ENCODE results near the gene EVI2B. TPM values are rescaled to one million over a fixed set of nuclear protein-coding genes. Genes with fewer than 3 reads are reported as not detected.
"Not testable (repeated sequence)": the region's sequence is repeated elsewhere in the genome, so short reads cannot be mapped to it uniquely, and the experiment has no call there.

The EVI2B gene
- total RNA-seq, 1 experiment from 2014 or later, result 0.11 TPM

DNA sequence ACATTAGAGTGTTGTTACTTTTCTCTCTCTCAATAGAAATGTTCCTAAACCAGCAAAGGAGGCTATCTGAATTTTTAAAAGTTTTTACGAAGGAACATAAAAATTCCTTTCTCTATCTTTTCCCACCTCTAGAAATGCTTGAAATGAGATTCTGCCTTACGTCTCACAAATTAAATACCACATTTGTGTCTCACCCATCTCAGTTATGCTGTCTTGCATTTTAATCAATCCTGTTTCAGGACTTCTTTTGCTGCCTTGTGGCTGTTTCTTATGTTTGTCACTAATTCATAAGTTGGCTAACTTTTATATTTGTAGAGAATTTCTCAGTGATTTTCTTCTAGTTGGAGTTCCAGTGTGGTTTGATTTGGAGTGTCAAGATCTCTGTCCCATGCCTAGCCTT is 20.3 kb downstream of the EVI2B start:
- no peaks in the 10 kb centered on the region for H3K9me3 ChIP-seq (ENCODE audit: low read length)
- BruUV-seq (replicated peaks), result no TSS peak
- ChIA-PET POLR2A (ENCODE audit: unreplicated experiment) (no interaction called here), CTCF (no interaction called here)
- H3F3A ChIP-seq (ENCODE audit: low read length, unreplicated experiment), result no peaks in the 10 kb centered on the region
- H3K27me3 ChIP-seq (ENCODE audit: low read length), result no peaks in the 10 kb centered on the region
- H3K4me2 ChIP-seq (ENCODE audit: low read length), result no peak overlapping the region
- H3K36me3 ChIP-seq (ENCODE audit: low read depth, low read length), result no peaks in the 10 kb centered on the region
- no peak overlapping the region for H2AFZ ChIP-seq (ENCODE audit: low read length)
- no peaks in the 10 kb centered on the region for H3K9me2 ChIP-seq (replicated peaks; ENCODE audit: low read length)
- no peaks in the 10 kb centered on the region for H3K79me2 ChIP-seq (ENCODE audit: low read length)
- no peaks in the 10 kb centered on the region for H4K20me1 ChIP-seq (ENCODE audit: low read length)
- peaks cover 14% of the 10 kb centered on the region for H3K4me1 ChIP-seq (ENCODE audit: insufficient read depth, low read length)
- H3K4me3 ChIP-seq (ENCODE audit: low read length), result no peak overlapping the region
- no peak for ATAC-seq
- DNase-seq, result no peak
- intact Hi-C loops (cut with micrococcal nuclease), result no loop called here
- no peak overlapping the region for H3K9ac ChIP-seq (ENCODE audit: low read length)
- no peak overlapping the region for H3K27ac ChIP-seq (ENCODE audit: low read length)
- TF ChIP-seq EZH2 (IDR thresholded peaks at IDR 0.05; ENCODE audit: low read length, unreplicated experiment) (no peak), EZH2phosphoT487 (IDR thresholded peaks at IDR 0.05; ENCODE audit: borderline replicate concordance, low read length) (no peak)
- TF ChIP-seq, protein P1, sequence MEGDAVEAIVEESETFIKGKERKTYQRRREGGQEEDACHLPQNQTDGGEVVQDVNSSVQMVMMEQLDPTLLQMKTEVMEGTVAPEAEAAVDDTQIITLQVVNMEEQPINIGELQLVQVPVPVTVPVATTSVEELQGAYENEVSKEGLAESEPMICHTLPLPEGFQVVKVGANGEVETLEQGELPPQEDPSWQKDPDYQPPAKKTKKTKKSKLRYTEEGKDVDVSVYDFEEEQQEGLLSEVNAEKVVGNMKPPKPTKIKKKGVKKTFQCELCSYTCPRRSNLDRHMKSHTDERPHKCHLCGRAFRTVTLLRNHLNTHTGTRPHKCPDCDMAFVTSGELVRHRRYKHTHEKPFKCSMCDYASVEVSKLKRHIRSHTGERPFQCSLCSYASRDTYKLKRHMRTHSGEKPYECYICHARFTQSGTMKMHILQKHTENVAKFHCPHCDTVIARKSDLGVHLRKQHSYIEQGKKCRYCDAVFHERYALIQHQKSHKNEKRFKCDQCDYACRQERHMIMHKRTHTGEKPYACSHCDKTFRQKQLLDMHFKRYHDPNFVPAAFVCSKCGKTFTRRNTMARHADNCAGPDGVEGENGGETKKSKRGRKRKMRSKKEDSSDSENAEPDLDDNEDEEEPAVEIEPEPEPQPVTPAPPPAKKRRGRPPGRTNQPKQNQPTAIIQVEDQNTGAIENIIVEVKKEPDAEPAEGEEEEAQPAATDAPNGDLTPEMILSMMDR (conservative IDR thresholded peaks at IDR 0.05; ENCODE audit: low read depth, low read length), result no peak

GRCh38 chr17:31291820-31292219 is 22.0 kb downstream of the EVI2B start:
- Histone ChIP-seq H3K4me3 (ENCODE audit: low read length) (no peak overlapping the region), H3K4me1 (ENCODE audit: insufficient read depth, low read length) (peaks cover 14% of the 10 kb centered on the region), H3K4me2 (ENCODE audit: low read length) (no peak overlapping the region), H3K79me2 (ENCODE audit: low read length) (no peaks in the 10 kb centered on the region), H3K36me3 (ENCODE audit: low read depth, low read length) (no peaks in the 10 kb centered on the region), H3K27me3 (ENCODE audit: low read length) (no peaks in the 10 kb centered on the region), H3K27ac (ENCODE audit: low read length) (no peak overlapping the region), H3K9me3 (ENCODE audit: low read length) (no peaks in the 10 kb centered on the region), H2AFZ (ENCODE audit: low read length) (no peak overlapping the region), H4K20me1 (ENCODE audit: low read length) (no peaks in the 10 kb centered on the region), H3F3A (ENCODE audit: low read length, unreplicated experiment) (no peaks in the 10 kb centered on the region), H3K9me2 (replicated peaks; ENCODE audit: low read length) (no peaks in the 10 kb centered on the region), H3K9ac (ENCODE audit: low read length) (no peak overlapping the region)
- DNase-seq, result no peak
- intact Hi-C loops (cut with micrococcal nuclease), result no loop called here
- ChIA-PET CTCF (no interaction called here), POLR2A (ENCODE audit: unreplicated experiment) (no interaction called here)
- no TSS peak for BruUV-seq (replicated peaks)
- no peak for ATAC-seq
- no peak for TF ChIP-seq EZH2 (IDR thresholded peaks at IDR 0.05; ENCODE audit: low read length, unreplicated experiment)
- TF ChIP-seq, protein P1 (conservative IDR thresholded peaks at IDR 0.05; ENCODE audit: low read depth, low read length), result no peak
- no peak for TF ChIP-seq EZH2phosphoT487 (IDR thresholded peaks at IDR 0.05; ENCODE audit: borderline replicate concordance, low read length)

DNA sequence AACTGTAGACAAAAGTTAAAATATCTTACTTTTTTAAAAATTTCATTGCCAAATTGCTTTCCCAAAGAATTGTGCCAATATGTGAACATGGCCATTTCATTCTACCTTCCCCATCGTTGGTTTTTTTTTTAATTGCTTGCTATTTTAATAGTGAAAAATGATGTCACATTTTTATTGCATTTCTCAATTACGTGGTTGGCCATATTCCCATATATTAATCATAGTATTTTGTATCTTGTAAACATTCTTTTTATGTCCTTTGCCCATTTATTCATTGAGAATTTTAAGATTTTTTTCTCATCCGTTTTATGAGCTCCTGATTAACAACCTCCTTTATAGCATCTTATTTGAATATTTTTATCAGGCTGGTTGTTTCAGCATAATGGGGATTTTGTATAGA is 24.1 kb downstream of the EVI2B start:
- Histone ChIP-seq H3K4me2 (ENCODE audit: low read length) (peak overlapping the region; percentile 39; the same call in 1 of the 2 replicates), H3K27ac (ENCODE audit: low read length) (peak overlapping the region; percentile 53), H3K9me2 (replicated peaks; ENCODE audit: low read length) (no peaks in the 10 kb centered on the region), H3K27me3 (ENCODE audit: low read length) (no peaks in the 10 kb centered on the region), H3K79me2 (ENCODE audit: low read length) (no peaks in the 10 kb centered on the region), H3K9me3 (ENCODE audit: low read length) (no peaks in the 10 kb centered on the region), H3K4me1 (ENCODE audit: insufficient read depth, low read length) (peaks cover 14% of the 10 kb centered on the region), H3K9ac (ENCODE audit: low read length) (no peak overlapping the region), H3K4me3 (ENCODE audit: low read length) (no peak overlapping the region), H3F3A (ENCODE audit: low read length, unreplicated experiment) (no peaks in the 10 kb centered on the region), H4K20me1 (ENCODE audit: low read length) (no peaks in the 10 kb centered on the region), H3K36me3 (ENCODE audit: low read depth, low read length) (no peaks in the 10 kb centered on the region), H2AFZ (ENCODE audit: low read length) (no peak overlapping the region)
- intact Hi-C loops (cut with micrococcal nuclease), result no loop called here
- ATAC-seq (no peak), DNase-seq (peak; percentile 49)
- POLR2A ChIA-PET (ENCODE audit: unreplicated experiment), result no interaction called here
- CTCF ChIA-PET, result no interaction called here
- BruUV-seq (replicated peaks), result no TSS peak
- TF ChIP-seq EZH2 (IDR thresholded peaks at IDR 0.05; ENCODE audit: low read length, unreplicated experiment), result no peak
- TF ChIP-seq, protein P1 (conservative IDR thresholded peaks at IDR 0.05; ENCODE audit: low read depth, low read length), result no peak
- TF ChIP-seq EZH2phosphoT487 (IDR thresholded peaks at IDR 0.05; ENCODE audit: borderline replicate concordance, low read length), result no peak

DNA sequence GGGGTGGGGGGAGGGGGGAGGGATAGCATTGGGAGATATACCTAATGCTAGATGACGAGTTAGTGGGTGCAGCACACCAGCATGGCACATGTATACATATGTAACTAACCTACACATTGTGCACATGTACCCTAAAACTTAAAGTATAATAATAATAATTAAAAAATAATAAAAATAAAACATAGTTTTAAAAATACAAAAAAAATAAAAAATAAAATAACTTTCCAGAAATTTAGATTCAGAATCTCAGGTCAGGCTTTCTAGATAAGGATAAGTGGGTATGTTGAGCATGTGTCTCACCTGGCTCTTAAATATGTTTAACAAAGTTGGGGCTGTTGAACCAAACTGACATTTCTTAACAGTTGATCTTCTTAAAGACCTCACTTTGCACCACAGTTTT is 25.9 kb downstream of the EVI2B start:
- H3K9ac ChIP-seq (ENCODE audit: low read length); H3K4me3 ChIP-seq (ENCODE audit: low read length); intact Hi-C loops (cut with micrococcal nuclease); H3K27ac ChIP-seq (ENCODE audit: low read length); H2AFZ ChIP-seq (ENCODE audit: low read length); DNase-seq; H3K4me2 ChIP-seq (ENCODE audit: low read length); ATAC-seq; H3F3A ChIP-seq (ENCODE audit: low read length, unreplicated experiment); BruUV-seq (replicated peaks); POLR2A ChIA-PET (ENCODE audit: unreplicated experiment); H3K36me3 ChIP-seq (ENCODE audit: low read depth, low read length); H3K9me2 ChIP-seq (replicated peaks; ENCODE audit: low read length); CTCF ChIA-PET; H3K79me2 ChIP-seq (ENCODE audit: low read length); H3K9me3 ChIP-seq (ENCODE audit: low read length); H3K27me3 ChIP-seq (ENCODE audit: low read length); H4K20me1 ChIP-seq (ENCODE audit: low read length): not testable (repeated sequence)
- peaks cover 14% of the 10 kb centered on the region for H3K4me1 ChIP-seq (ENCODE audit: insufficient read depth, low read length)

All from PC-3 (cell line).